Activated CD8-positive, alpha-beta T cell treated with anti-CD3 and anti-CD28 coated beads for 36 hours (primary cell): ENCODE results near the gene MND1. TPM values are rescaled to one million over a fixed set of nuclear protein-coding genes. Genes with fewer than 3 reads are reported as not detected.

ENCODE experiments used
- ATAC-seq: fragments of 200-7000 bp; cut with Tn5 transposase; one replicate; pipeline ENCODE4 v1.10.0; 2021; ENCODE audit warnings: mild to moderate bottlenecking, moderate library complexity
- CTCF ChIA-PET: fragments of 350-600 bp; sonication (Branson Sonifier 250); formaldehyde crosslinking; loops from one replicate; lab custom pipeline; 2021; ENCODE audit warnings: antibody characterized with exemption; lab: Charles Lee
- POLR2A ChIA-PET: fragments of 350-600 bp; sonication (Branson Sonifier 250); formaldehyde crosslinking; loops from one replicate; lab custom pipeline; 2021; ENCODE audit warnings: antibody characterized with exemption; lab: Charles Lee
- DNase-seq: peaks from one replicate; pipeline ENCODE4 v3.0.0-alpha.2; 2020
- H3K27ac Mint-ChIP-seq: one replicate; pipeline ENCODE4 v1.8.0; 2021; ENCODE audit warnings: mild to moderate bottlenecking, mixed read lengths
- H3K27me3 Mint-ChIP-seq: one replicate; pipeline ENCODE4 v1.8.0; 2021; ENCODE audit warnings: mixed read lengths
- H3K36me3 Mint-ChIP-seq: one replicate; pipeline ENCODE4 v1.8.0; 2021; ENCODE audit warnings: low read depth, mixed read lengths
- H3K4me1 Mint-ChIP-seq: one replicate; pipeline ENCODE4 v1.8.0; 2021; ENCODE audit warnings: low read depth, mixed read lengths
- H3K4me3 Mint-ChIP-seq: one replicate; pipeline ENCODE4 v1.8.0; 2021; ENCODE audit warnings: mild to moderate bottlenecking, moderate library complexity, mixed read lengths
- H3K9me3 Mint-ChIP-seq: one replicate; pipeline ENCODE4 v1.8.0; 2021; ENCODE audit warnings: mixed read lengths
- CTCF ChIP-seq: fragments of 200-600 bp; IDR thresholded peaks from one replicate; pipeline ENCODE4 v1.8.0; 2022; ENCODE audit warnings: antibody characterized with exemption, mild to moderate bottlenecking
- intact Hi-C: fragments of 100-400 bp; cut with micrococcal nuclease; formaldehyde crosslinking; loops from one replicate; pipeline ENCODE4 v1.10.0; 2022
- total RNA-seq, 2 experiments: library from RNA; stranded (reverse); gene quantifications; one replicate each; pipeline ENCODE4 v1.2.3, GENCODE V29; 2021

MND1 gene
- total RNA-seq, 2 experiments from 2014 or later, result 48.0 to 50.0 TPM

- ChIA-PET CTCF (interaction anchor here (0.9 to 3.0 kb wide), 13 partner anchors 25 to 214 kb away, joined by 3 to 40 read pairs (median 6); partner anchors contain the start of genes MND1 and TMEM131L), POLR2A (interaction anchor here (0.5 to 1.9 kb wide), 8 partner anchors 32 to 162 kb away, joined by 3 to 9 read pairs (median 4); partner anchors contain the start of gene MND1)
- Mint-ChIP-seq H3K36me3 (no peaks in the 10 kb centered on the region), H3K27me3 (no peaks in the 10 kb centered on the region), H3K4me1 (peaks cover 72% of the 10 kb centered on the region), H3K27ac (peak overlapping the region; percentile 97), H3K9me3 (no peaks in the 10 kb centered on the region), H3K4me3 (peak overlapping the region; percentile 80)
- no peak for DNase-seq
- TF ChIP-seq CTCF, result no peak
- ATAC-seq, result no peak
- intact Hi-C loops, result loop anchor here (2.0 to 5.0 kb wide), 4 partner anchors 34 to 141 kb away; partner anchors contain the start of gene TMEM131L
These were observed 89.2 kb downstream of the MND1 start for GRCh38 chr4:153433754-153434105.

- intact Hi-C loops, result loop anchor here (5.0 kb wide), 3 partner anchors 33 to 87 kb away; partner anchors contain the start of gene TMEM131L
- ChIA-PET POLR2A (interaction anchor here (0.6 to 1.9 kb wide), 5 partner anchors 31 to 107 kb away, joined by 3 to 6 read pairs (median 4); partner anchors contain the start of gene MND1), CTCF (interaction anchor here (0.6 to 3.0 kb wide), 8 partner anchors 33 to 209 kb away, joined by 3 to 40 read pairs (median 6); partner anchors contain the start of genes MND1 and TMEM131L)
- H3K27ac Mint-ChIP-seq, result peak overlapping the region; percentile 97
- H3K9me3 Mint-ChIP-seq, result no peaks in the 10 kb centered on the region
- H3K36me3 Mint-ChIP-seq, result no peaks in the 10 kb centered on the region
- H3K4me1 Mint-ChIP-seq, result peaks cover 72% of the 10 kb centered on the region
- no peak for TF ChIP-seq CTCF
- peak overlapping the region; percentile 80 for H3K4me3 Mint-ChIP-seq
- peak; percentile 7 for ATAC-seq
- DNase-seq, result no peak
- H3K27me3 Mint-ChIP-seq, result no peaks in the 10 kb centered on the region
These were observed 89.7 kb downstream of the MND1 start for GRCh38 chr4:153434190-153434589.

GRCh38 chr4:153438916-153439756 lies 94.6 kb downstream of the MND1 start:
- DNase-seq (peak; percentile 57), ATAC-seq (peak; percentile 83)
- H3K36me3 Mint-ChIP-seq, result no peaks in the 10 kb centered on the region
- no peaks in the 10 kb centered on the region for H3K27me3 Mint-ChIP-seq
- CTCF ChIA-PET, result interaction anchor here (0.9 to 1.5 kb wide), 4 partner anchors 53 to 135 kb away, joined by 3 to 5 read pairs (median 4); partner anchors contain the start of gene MND1
- intact Hi-C loops, result no loop called here
- POLR2A ChIA-PET, result interaction anchor here (1.0 to 1.8 kb wide), 4 partner anchors 17 to 91 kb away, joined by 3 to 7 read pairs (median 4); partner anchors contain the start of gene TMEM131L
- peak overlapping the region; percentile 92 for H3K27ac Mint-ChIP-seq
- peaks cover 50% of the 10 kb centered on the region for H3K4me1 Mint-ChIP-seq
- H3K9me3 Mint-ChIP-seq, result no peaks in the 10 kb centered on the region
- no peak for TF ChIP-seq CTCF
- peak overlapping the region; percentile 80 for H3K4me3 Mint-ChIP-seq

- ChIA-PET POLR2A (interaction anchor here (1.0 to 1.8 kb wide), 4 partner anchors 16 to 91 kb away, joined by 3 to 7 read pairs (median 4); partner anchors contain the start of gene TMEM131L), CTCF (interaction anchor here (1.5 kb wide), 1 partner anchor 94 kb away, joined by 3 read pairs; no protein-coding TSS in a partner anchor)
- Mint-ChIP-seq H3K4me3 (no peak overlapping the region), H3K27ac (peak overlapping the region; percentile 92), H3K36me3 (no peaks in the 10 kb centered on the region), H3K4me1 (peaks cover 45% of the 10 kb centered on the region), H3K9me3 (no peaks in the 10 kb centered on the region), H3K27me3 (no peaks in the 10 kb centered on the region)
- TF ChIP-seq CTCF, result no peak
- ATAC-seq, result no peak
- intact Hi-C loops, result no loop called here
- no peak for DNase-seq
These were observed 95.3 kb downstream of the MND1 start for GRCh38 chr4:153439831-153440230.
